ENCODE measurements around the gene KCNA10. TPM values are rescaled to one million over a fixed set of nuclear protein-coding genes. Genes with fewer than 3 reads are reported as not detected.

Gene KCNA10
- total RNA-seq, 1 experiment from 2014 or later: not detected

DNA sequence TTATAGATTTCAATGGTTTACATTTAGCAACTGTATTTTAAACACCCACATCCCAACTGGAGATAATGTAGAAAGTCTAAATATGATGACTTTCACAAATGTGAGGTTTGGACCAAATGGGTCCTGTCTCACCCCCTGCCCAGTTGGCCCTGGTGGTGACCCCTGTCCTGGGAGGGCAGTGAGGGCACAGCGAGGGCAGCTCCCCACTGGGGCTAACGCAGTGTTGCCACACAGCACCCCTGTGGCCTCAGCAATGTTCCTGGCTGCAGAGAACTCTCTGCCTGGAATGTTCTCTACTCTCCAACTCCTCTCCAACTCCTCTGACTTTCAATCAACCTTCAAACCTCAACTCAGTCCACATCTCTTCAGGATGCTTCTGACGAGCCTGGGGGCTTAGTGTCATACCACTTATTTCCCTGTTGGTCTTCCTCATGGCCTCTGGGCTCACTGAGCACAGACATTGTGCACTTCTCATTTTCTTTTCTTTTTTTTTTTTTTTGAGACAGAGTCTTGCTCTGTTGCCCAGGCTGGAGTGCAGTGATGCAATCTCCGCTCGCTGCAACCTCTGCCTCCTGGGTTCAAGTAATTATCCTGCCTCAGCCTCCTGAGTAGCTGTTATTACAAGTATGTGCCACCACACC lies 25.8 kb downstream of the KCNA10 start:
- no peak overlapping the region for H3K4me3 Mint-ChIP-seq
- CTCF ChIA-PET: interaction anchor here (0.5 to 1.8 kb wide), 2 partner anchors 18 to 33 kb away, joined by 3 to 10 read pairs; no protein-coding TSS in a partner anchor
- H3K36me3 Mint-ChIP-seq: no peaks in the 10 kb centered on the region
- DNase-seq (ENCODE audit: low spot score) (no peak), ATAC-seq (no peak)
- H3K27ac Mint-ChIP-seq: no peak overlapping the region
- peaks cover 23% of the 10 kb centered on the region for H3K4me1 Mint-ChIP-seq
- POLR2A ChIA-PET: no interaction called here
- H3K27me3 Mint-ChIP-seq (ENCODE audit: low read depth): peaks cover 2% of the 10 kb centered on the region; the same call in 1 of the 2 replicates
- no peaks in the 10 kb centered on the region for H3K9me3 Mint-ChIP-seq
- TF ChIP-seq ZNF396 (CRISPR knock-in tag; IDR thresholded peaks at IDR 0.05; ENCODE audit: borderline replicate concordance) (no peak), STAT6 (CRISPR knock-in tag; conservative IDR thresholded peaks at IDR 0.05; ENCODE audit: low read depth) (no peak), RORB (CRISPR knock-in tag; IDR thresholded peaks at IDR 0.05) (no peak), PRRX2 (CRISPR knock-in tag; IDR thresholded peaks at IDR 0.05) (no peak), FOXP1 (CRISPR knock-in tag; IDR thresholded peaks at IDR 0.05; ENCODE audit: borderline replicate concordance) (no peak), JUN (CRISPR knock-in tag; IDR thresholded peaks at IDR 0.05) (no peak), ZBTB21 (CRISPR knock-in tag; IDR thresholded peaks at IDR 0.05; ENCODE audit: borderline replicate concordance) (no peak), NR2C2 (CRISPR knock-in tag; IDR thresholded peaks at IDR 0.05) (no peak), E2F1 (CRISPR knock-in tag; IDR thresholded peaks at IDR 0.05) (no peak), ZNF263 (CRISPR knock-in tag; IDR thresholded peaks at IDR 0.05; ENCODE audit: low read depth) (no peak), NFYB (CRISPR knock-in tag; conservative IDR thresholded peaks at IDR 0.05; ENCODE audit: low read depth) (no peak), ZNF512 (CRISPR knock-in tag; IDR thresholded peaks at IDR 0.05; ENCODE audit: borderline replicate concordance) (no peak), ETV6 (CRISPR knock-in tag; IDR thresholded peaks at IDR 0.05) (no peak)
- TF ChIP-seq, protein P1, sequence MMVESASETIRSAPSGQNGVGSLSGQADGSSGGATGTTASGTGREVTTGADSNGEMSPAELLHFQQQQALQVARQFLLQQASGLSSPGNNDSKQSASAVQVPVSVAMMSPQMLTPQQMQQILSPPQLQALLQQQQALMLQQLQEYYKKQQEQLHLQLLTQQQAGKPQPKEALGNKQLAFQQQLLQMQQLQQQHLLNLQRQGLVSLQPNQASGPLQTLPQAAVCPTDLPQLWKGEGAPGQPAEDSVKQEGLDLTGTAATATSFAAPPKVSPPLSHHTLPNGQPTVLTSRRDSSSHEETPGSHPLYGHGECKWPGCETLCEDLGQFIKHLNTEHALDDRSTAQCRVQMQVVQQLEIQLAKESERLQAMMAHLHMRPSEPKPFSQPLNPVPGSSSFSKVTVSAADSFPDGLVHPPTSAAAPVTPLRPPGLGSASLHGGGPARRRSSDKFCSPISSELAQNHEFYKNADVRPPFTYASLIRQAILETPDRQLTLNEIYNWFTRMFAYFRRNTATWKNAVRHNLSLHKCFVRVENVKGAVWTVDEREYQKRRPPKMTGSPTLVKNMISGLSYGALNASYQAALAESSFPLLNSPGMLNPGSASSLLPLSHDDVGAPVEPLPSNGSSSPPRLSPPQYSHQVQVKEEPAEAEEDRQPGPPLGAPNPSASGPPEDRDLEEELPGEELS (CRISPR knock-in tag; IDR thresholded peaks at IDR 0.05): no peak

DNA sequence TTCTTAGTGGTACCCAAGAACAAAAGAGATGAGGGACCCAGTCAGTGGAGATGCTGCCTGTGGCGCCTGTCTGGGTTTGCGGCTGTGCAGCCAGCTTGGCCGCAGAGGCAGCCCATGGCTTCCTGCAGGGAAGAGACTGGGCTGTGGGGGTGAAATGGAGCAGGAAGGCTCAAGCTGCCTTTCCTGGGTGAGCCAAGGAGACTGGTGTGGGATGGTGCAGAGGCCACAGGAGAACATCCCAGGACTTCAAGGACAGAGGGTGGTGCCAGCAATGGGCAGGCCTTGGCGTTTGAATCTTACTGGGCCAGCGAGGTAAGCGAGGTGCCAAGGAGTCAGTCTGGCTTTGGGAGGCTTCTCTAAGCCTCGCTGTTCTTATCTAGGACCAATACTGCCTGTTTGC lies 26.4 kb downstream of the KCNA10 start:
- Mint-ChIP-seq H3K27ac (no peak overlapping the region), H3K27me3 (ENCODE audit: low read depth) (peaks cover 2% of the 10 kb centered on the region; the same call in 1 of the 2 replicates), H3K4me1 (peaks cover 23% of the 10 kb centered on the region), H3K4me3 (no peak overlapping the region), H3K9me3 (no peaks in the 10 kb centered on the region), H3K36me3 (no peaks in the 10 kb centered on the region)
- CTCF ChIA-PET: interaction anchor here (0.5 to 1.8 kb wide), 5 partner anchors 10 to 180 kb away, joined by 3 to 10 read pairs (median 3); no protein-coding TSS in a partner anchor
- ATAC-seq (no peak), DNase-seq (ENCODE audit: low spot score) (no peak)
- TF ChIP-seq JAZF1 (CRISPR knock-in tag; IDR thresholded peaks at IDR 0.05) (no peak), NR3C1 (CRISPR knock-in tag; conservative IDR thresholded peaks at IDR 0.05; ENCODE audit: low read depth) (no peak)
- TF ChIP-seq, protein P2, sequence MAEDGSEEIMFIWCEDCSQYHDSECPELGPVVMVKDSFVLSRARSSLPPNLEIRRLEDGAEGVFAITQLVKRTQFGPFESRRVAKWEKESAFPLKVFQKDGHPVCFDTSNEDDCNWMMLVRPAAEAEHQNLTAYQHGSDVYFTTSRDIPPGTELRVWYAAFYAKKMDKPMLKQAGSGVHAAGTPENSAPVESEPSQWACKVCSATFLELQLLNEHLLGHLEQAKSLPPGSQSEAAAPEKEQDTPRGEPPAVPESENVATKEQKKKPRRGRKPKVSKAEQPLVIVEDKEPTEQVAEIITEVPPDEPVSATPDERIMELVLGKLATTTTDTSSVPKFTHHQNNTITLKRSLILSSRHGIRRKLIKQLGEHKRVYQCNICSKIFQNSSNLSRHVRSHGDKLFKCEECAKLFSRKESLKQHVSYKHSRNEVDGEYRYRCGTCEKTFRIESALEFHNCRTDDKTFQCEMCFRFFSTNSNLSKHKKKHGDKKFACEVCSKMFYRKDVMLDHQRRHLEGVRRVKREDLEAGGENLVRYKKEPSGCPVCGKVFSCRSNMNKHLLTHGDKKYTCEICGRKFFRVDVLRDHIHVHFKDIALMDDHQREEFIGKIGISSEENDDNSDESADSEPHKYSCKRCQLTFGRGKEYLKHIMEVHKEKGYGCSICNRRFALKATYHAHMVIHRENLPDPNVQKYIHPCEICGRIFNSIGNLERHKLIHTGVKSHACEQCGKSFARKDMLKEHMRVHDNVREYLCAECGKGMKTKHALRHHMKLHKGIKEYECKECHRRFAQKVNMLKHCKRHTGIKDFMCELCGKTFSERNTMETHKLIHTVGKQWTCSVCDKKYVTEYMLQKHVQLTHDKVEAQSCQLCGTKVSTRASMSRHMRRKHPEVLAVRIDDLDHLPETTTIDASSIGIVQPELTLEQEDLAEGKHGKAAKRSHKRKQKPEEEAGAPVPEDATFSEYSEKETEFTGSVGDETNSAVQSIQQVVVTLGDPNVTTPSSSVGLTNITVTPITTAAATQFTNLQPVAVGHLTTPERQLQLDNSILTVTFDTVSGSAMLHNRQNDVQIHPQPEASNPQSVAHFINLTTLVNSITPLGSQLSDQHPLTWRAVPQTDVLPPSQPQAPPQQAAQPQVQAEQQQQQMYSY (CRISPR knock-in tag; IDR thresholded peaks at IDR 0.05): no peak
- POLR2A ChIA-PET: no interaction called here

All from WTC11 (cell line).